Activated T-helper 2 cell treated with anti-CD3 and anti-CD28 coated beads, Interferon-gamma antibody, Interleukin-2, Interleukin-4, amounts not matched to agents 10 μg/mL and 5 μg/mL and 100 μg/mL, durations not matched to agents 14 hours and 24 hours and 36 hours (primary cell): ENCODE measurements around the gene CKS2. TPM values are rescaled to one million over a fixed set of nuclear protein-coding genes. Genes with fewer than 3 reads are reported as not detected.

Experiments
- DNase-seq: peaks from one replicate; pipeline ENCODE4 v3.0.0; 2021; ENCODE audit warnings: low spot score
- H3K27ac Mint-ChIP-seq: one replicate; pipeline ENCODE4 v1.8.0; 2021; ENCODE audit warnings: mixed read lengths
- H3K27me3 Mint-ChIP-seq: one replicate; pipeline ENCODE4 v1.8.0; 2021; ENCODE audit warnings: low read depth, mixed read lengths
- H3K36me3 Mint-ChIP-seq: one replicate; pipeline ENCODE4 v1.8.0; 2021; ENCODE audit warnings: low read depth, mixed read lengths
- H3K4me1 Mint-ChIP-seq: one replicate; pipeline ENCODE4 v1.8.0; 2021; ENCODE audit warnings: low read depth, mixed read lengths
- H3K4me3 Mint-ChIP-seq: one replicate; pipeline ENCODE4 v1.8.0; 2021; ENCODE audit warnings: low read depth, mild to moderate bottlenecking, moderate library complexity, mixed read lengths
- H3K9me3 Mint-ChIP-seq: one replicate; pipeline ENCODE4 v1.8.0; 2021; ENCODE audit warnings: mixed read lengths
- intact Hi-C: fragments of 100-400 bp; cut with micrococcal nuclease; formaldehyde crosslinking; loops from one replicate; pipeline ENCODE4 v1.15.1; 2023
- total RNA-seq: library from RNA; stranded (reverse); gene quantifications from 2 replicates; pipeline ENCODE4 v1.2.3, GENCODE V29; 2022

The CKS2 gene
- total RNA-seq, 1 donor from 2014 or later = 177 TPM

DNA sequence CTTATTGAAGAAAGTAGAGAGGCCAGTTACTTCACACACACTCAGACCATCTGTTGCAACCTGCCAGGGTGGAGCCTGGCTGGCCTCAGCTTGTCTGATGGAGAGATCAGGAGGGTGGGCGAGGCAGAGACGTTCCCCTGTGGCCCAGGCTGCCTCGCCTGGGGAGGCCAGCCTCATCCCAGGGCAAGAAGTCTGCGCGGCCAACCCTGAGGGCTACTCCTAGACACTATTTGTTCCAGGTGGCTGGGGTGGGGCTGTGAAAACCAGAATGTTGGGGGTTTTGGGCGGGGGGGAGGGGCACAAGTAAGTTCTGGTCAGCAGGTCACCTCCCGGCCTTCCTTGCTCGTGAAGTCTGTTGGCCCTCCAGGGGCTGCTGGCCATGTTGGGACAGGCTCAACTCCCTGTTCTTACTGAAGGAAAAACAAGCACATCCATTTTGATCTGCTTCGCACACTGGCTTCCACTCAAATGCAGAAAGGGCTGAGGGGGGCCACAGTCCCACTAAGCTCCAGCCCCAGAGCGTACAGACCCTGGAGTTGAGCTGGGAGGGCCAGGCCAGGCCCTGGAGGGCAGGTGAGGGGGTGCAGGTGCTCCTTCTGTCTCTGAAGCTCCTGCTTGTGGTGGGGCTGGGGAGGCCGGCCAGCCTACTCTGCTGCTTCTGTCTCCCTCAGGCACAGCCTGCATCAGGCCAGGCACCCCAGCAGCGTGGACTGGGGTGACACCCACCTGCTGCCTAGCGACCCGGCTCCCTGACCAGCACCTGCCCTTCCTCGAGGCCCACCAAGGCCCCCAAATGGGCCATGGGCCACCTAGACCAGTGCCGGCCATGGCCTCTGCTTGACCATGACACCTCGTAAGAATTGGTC is 53.9 kb downstream of the CKS2 start:
- H3K36me3 Mint-ChIP-seq = peaks cover 30% of the 10 kb centered on the region
- intact Hi-C loops = no loop called here
- DNase-seq = no peak
- H3K27ac Mint-ChIP-seq = no peak overlapping the region
- no peaks in the 10 kb centered on the region for H3K9me3 Mint-ChIP-seq
- no peaks in the 10 kb centered on the region for H3K27me3 Mint-ChIP-seq
- no peak overlapping the region for H3K4me3 Mint-ChIP-seq
- H3K4me1 Mint-ChIP-seq = peaks cover 2% of the 10 kb centered on the region

DNA sequence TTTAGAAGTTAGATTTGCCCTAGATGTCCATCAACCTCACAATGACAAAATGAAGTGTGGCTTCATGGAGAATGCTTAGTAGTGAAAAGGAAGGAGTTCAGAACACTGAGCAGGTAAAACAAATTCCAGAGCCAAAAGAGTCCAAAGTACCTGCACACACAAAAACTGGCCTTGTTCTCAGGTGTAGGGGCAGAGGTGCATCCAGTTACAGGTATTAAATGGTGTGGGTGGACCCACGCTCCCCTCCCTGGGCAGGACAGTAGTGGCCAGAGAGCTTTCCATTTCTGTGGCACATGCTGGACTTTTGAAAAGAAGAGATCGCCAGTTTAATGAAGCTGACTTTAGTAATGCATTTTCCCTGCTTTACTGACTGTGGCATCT is 54.5 kb downstream of the CKS2 start:
- no peaks in the 10 kb centered on the region for H3K9me3 Mint-ChIP-seq
- H3K4me3 Mint-ChIP-seq = no peak overlapping the region
- peaks cover 23% of the 10 kb centered on the region for H3K36me3 Mint-ChIP-seq
- no peak overlapping the region for H3K27ac Mint-ChIP-seq
- intact Hi-C loops = no loop called here
- no peak for DNase-seq
- H3K4me1 Mint-ChIP-seq = no peaks in the 10 kb centered on the region
- H3K27me3 Mint-ChIP-seq = no peaks in the 10 kb centered on the region

Other genes starting within 250 kb of the CKS2 start
- gene SHC3, start 132.4 kb upstream of the CKS2 start, total RNA-seq = not detected in 2 replicates
- gene SECISBP2, start 7.3 kb downstream of the CKS2 start, total RNA-seq = 51.3 and 53.5 TPM in 2 replicates
- 317 and 330 TPM in 2 replicates for gene SEMA4D, start 186.9 kb downstream of the CKS2 start, total RNA-seq